HG03060 (cell line): ENCODE data around the gene SPATS2.
"Not testable (repeated sequence)": the region's sequence is repeated elsewhere in the genome, so short reads cannot be mapped to it uniquely, and the experiment has no call there.

Experiments
- ATAC-seq: cut with Tn5 transposase; IDR thresholded peaks from one replicate; pipeline ENCODE4 v1.9.1; 2021; ENCODE audit warnings: low read depth, moderate number of reproducible peaks; ENCODE audit not compliant: unreplicated experiment

Gene SPATS2

DNA sequence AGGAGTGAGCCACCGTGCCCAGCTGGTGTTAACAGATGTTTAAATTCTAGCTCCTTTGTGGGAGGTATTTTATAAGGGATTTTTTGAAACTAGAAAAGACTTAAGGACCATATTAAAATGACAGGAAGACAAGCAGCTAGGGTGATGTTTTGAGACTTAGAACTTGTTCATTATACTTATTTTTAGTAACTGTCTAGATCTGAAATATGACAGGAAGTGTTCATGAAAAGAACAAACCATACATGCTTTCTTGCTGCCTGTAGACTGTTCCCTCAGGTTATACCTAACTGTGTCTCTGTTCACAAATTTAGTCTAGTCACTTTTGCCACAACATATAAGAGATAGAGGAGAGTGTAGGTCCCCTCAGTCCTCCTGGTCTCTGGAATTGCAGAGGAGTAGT lies 134.6 kb downstream of the SPATS2 start:
- ATAC-seq, result no peak

DNA sequence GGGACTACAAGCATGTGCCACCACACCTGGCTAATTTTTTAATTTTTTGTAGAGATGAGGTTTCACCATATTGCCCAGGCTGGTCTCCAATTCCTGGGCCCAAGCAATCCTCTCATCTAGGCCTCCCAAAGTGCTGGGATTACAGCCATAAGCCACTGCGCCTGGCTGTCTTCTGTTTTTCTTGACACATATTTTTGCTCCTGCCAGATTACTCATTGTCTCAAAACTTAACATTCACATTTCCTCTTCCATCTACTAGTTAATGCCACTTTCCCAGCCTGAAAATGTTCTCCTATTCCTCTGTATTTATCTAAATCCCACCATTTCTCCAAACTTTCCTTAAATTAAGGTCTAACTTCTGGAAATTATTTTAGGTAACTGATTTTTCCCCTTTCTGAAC lies 135.3 kb downstream of the SPATS2 start:
- no peak for ATAC-seq

DNA sequence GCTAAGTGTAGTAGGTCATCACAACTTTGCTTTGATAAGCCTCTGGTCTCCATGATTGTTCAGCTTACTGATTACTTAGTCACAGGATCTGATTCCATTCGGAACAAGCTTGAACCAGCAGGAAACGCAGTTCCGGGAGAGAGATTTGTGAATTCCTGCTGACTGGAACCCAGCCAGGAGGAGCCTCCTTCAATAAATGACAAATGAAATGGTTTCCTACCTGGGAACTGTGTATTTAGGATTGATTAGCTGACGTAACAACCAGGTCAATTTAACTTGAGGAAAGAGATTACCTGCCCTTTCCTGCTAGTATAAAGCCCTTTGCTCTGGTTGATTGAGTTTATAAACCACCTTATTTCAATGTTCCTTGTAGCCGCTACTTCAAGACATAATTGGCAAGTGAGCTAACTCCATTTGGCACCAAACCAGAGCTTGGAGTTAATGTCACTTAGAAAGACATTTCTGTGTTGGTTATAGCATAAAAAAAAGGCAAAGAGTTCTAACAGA lies 136.5 kb downstream of the SPATS2 start:
- ATAC-seq, result no peak

DNA sequence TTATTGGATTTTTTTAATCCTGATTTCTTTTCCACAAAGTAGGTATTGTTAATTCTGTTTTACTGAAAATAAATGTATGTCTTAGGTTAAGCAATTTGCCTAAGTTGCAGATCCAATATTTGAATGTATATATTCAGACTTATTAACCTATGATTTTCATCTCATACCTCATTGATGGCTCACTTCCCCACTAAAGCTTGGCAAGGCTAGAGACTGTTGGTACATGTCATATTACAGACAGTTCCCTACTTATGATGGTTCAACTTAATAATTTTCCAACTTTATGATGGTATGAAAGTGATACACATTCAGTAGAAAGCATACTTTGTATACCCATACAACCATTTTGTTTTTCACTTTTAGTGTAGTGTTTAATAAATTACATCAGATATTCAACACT lies 138.4 kb downstream of the SPATS2 start:
- no peak for ATAC-seq

DNA sequence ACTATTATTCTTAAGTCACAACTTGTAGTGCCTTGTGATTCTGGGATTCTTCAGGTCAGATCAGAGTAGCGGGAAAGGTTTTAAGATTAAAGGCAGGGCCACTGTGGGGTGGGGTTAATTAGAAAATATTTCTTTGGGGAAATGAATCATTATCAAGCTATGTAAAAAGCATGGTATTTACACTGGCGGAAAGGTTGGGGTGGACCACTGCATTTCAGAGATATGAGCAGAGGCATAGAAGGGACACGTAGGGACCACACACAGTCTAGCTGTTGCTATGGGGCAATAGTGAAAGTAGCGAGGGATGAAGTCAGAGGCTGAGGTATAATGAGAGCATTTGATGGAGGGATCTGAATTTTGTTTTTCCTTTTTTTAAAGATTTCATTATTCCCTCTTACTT lies 139.9 kb downstream of the SPATS2 start:
- ATAC-seq, result no peak

DNA sequence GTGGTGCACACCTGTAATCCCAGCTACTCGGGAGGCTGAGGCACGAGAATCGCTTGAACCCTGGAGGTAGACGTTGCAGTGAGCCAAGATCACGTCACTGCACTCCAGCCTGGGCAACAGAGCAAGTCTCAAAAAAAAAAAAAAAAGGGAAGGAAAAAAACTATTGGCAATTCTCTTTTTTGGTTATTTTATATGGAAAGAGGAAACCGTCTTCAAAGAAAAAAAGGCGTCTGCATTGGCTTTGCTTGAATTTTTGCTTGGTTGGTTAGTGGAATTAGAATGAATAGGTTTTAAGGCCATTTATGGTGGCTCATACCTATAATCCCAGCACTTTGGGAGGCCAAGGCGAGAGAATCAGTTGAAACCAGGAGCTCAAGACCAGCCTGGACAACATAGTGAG lies 142.4 kb downstream of the SPATS2 start:
- not testable (repeated sequence) for ATAC-seq

DNA sequence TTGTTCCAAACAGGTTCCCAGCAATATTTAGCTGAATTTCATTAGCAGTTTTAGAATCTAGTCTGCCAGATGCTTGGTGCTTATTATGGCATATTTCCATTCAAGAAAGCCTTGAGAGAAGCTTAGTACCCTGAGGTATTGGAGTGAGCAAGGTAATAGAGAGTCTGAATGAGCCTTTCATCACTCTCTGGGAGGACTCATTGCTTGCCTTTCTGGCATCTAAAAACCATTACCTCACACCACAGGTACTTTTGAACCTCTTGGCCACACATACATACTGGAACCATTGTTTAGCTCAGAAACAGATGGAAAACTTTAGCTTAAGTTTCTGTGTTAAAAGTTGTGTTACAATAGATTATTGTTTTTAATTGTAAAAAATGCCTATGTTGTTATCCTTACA lies 144.1 kb downstream of the SPATS2 start:
- ATAC-seq, result no peak

DNA sequence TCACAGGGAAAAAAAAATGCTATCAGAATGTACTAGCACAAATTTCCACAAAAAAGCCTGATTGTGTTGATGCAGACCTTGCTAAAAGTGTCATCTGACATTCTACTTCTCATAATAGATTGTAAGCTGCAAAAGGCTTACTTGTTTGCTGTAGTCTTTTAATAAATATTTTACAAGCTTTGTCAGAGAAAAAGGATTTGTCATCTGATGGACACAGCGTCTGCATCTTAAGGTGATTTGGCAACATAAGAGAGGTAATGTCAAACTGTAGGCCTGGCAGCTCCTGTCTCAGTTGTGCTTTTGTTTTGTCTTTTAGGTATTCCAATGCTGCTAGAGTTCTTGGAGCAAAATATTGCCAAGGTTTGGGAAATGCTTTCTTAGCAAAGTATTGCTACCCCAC lies 145.3 kb downstream of the SPATS2 start:
- no peak for ATAC-seq

DNA sequence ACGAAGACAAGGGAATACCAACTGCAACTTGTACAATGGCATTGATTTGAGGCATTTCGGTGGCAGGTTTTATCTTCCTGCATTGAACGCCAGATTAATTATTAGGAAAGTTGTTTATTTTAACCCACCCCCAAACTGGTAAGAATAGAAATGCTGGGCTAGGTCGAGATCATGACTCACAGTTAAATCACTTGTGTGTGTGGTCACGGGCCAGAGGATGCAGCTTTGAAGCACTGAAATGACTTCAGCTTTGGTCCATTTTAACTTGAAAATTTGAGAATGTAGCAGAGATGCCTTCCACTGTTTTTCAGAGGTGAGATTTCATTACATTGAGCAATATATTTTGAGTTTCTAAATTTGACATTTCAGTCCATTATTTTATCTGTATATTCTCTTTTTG lies 148.0 kb downstream of the SPATS2 start:
- ATAC-seq, result no peak

DNA sequence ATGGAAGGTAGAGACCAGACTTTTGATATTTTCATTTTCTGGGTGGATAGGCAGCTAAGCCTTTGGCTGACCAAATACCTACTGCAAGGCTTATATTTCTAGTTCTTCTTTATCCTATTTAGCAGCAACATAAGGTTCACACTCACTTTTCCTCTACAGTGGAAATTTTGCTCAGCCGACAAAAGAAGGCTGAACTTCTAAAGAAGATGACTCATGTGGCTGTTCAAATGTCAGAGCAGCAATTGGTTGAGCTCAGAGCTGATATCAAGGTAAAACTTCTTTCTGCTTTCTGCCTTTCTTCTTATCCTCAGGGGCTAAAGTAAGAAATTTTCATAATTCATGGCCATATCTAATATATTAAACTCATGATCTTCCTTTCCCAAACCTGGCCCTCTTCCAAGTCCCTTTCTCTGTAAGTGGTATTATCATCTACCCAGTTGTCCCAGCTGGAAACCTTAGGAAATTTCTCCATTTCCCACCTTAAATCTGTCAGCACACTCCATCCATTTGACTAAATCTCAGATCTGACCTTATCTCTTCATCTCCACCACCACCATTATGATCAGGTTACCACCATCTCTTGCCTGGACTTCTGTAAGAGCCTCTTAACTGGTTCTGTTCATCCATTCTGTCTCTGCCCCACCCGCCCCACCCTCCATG lies 151.8 kb downstream of the SPATS2 start:
- ATAC-seq, result no peak

DNA sequence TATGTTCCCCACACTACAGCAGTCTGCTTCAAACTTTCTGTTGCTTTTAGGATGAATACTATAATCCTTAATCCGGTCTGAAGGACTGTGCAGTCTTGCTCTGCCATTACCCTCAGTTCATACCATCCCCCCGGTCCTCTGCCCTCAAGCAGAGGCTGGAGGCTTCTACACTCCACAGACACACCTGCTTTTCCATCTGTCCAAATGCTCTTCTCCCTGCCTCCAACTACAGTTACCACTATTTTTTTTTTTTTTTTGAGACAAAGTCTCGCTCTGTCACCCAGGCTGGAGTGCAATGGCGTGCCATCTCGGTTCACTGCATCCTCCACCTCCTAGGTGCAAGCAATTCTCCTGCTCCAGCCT lies 152.3 kb downstream of the SPATS2 start:
- no peak for ATAC-seq

DNA sequence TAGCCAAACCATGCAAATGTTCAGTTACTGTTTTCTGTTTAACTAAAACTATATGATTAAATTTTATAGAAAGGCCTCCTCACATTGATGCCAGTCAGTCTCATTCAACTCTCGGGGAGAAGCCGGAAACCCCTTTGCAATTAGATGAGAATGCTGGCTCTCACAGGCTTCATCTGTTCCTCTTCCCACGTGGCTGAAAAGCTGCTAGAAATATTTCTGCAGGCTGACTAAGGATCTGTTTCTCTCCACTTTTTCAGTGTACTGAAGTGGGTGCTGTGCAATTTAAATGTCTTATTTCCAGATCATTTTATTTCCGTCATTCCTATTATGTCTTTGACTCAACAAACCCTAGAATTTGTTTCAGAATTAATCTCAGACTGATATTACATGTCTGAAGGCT lies 154.1 kb downstream of the SPATS2 start:
- ATAC-seq, result no peak

DNA sequence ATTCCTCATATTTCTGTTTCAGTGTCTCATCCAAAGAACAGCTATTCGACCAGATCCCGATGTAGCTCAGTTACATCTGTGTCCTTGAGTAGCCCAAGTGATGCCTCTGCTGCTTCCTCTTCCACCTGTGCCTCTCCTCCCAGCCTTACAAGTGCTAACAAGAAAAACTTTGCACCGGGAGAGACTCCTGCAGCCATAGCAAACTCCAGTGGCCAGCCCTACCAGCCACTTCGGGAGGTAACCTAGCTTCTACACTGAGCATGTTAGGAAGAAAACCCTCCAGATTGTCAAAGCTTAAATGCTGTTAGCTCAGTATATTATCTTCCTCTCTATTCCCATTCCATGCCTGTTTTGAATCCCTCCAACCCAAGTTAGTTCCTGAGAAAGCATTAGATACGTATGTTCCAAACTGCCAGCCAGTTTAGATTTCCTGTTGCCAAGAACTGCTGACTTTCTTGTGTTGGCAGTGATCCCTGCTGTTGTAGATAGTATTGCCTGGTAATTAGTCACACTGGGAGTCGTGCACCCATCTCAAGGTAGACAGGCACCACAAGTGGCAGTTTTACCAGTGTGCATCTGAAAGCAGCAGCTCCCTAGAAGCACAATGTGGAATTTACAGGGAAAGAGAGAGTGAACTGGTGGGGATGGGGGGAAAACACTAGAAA lies 157.5 kb downstream of the SPATS2 start:
- ATAC-seq, result no peak

DNA sequence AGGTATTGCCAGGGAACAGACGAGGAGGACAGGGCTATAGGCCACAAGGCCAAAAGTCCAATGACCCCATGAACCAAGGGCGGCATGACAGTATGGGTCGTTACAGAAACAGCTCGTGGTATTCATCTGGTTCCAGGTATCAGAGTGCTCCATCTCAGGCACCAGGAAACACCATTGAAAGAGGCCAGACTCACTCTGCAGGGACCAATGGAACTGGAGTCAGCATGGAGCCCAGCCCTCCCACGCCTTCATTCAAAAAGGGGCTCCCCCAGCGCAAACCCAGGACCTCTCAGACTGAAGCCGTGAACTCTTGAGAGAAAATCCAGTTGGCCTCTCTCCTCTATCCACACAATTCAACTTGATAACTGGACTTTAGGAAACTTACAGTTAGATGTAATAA lies 158.7 kb downstream of the SPATS2 start:
- ATAC-seq, result no peak

DNA sequence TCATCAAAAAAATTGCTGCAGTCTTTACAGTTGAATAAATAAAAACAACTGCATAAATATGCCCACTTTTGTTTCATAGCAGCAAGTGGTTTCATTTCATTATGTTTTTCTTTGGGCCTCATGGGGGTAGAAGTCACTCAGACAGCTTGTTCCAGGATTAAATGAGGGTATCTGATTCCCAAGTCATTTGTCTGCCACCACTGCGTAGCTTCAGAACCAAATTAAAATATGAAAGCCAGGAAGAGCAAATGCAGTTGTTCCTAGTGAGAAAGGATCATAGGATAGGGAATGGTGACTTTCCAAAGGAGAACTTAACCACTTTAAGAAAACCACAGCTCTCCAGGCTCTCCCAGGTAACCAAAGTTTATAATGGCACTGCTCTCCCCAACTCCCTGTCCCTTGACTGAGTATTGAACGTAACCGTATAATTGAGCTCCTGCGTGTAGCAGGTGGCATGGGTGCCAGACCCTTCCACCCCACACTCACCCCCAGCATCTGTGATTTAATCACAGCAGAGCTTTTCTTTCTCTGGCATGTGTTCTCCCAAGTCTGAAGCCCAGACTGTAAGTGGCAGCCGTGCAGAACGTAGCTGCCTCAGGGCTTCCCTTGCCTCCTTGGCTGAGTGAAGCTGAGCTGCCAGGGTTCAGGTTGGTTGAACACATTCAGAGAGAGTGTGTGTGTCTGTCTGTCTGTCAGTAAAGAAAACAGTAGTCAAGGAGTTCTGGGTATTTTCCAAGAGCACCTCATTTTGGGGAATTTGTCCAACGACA lies 160.3 kb downstream of the SPATS2 start:
- no peak for ATAC-seq

DNA sequence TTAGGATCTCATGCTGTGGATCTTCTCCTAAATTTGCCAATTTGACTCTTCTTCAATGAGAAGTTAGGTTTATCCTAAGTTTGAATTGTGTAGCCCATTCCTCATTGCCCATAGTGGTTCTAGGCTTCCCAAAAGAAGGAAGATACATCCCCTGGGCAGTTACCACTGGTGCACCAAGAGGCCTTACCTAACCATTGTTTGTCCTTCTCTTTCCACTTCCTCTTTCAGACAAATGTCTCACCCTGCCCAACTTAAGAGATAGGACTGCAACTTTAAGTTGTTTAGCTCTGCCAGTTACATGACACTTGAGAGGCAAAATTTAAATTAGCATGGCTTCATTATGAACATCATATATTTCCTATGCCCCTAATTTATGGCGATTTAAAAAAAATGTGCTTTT lies 162.2 kb downstream of the SPATS2 start:
- no peak for ATAC-seq

DNA sequence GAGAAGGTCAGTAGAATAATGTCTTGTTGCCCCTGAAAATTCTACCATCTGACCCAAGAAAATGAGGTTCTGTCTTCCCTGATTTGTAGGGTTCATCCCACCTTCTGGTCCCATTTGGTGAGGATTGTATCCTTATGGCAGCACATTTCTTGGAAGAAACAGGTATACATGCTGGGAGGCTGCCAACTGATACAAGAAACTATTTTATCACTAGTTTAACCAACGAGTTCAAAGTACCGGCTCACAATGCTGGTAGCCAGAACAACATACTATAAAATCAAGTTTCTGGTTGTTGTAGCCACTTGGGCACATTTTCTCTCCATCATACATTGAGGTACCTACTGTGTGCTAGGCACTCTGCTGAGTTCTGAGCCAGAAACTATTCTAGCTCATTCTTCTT lies 164.5 kb downstream of the SPATS2 start:
- ATAC-seq, result no peak

DNA sequence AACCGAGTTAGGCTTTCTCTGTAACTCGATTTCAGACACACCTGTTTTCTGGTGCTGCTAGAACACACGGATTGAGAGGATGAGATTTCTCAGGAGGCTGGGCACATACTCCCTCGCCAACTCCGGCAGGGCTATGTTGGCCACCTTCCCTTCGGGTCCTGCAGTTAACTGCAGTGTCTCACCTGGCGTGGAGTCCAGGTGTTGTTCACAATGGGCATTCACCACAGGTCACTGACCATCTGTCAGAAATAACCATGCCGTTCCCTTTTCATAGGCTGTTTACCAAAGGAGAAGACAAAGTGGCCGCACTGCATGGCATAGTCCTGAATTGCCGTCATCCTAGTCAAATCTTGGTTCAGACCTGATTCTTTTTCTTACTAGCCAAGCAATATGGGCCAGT lies 166.1 kb downstream of the SPATS2 start:
- no peak for ATAC-seq

DNA sequence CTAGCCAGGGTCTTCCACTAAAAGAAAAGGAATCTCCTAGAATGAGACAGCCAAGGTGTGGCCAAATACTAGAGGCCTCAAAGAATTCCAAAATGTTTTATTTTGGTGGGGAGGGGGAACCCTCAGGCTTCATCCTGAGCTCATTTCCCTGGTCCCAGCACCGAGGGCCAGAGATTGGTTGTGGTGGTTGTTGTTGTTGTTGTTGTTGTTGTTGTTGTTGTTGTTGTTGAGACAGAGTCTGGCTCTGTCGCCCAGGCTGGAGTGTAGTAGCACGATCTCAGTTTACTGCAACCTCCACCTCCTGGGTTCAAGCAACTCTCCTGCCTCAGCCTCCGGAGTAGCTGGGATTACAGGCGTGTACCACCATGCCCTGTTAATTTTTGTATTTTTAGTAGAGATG lies 166.9 kb downstream of the SPATS2 start:
- not testable (repeated sequence) for ATAC-seq

DNA sequence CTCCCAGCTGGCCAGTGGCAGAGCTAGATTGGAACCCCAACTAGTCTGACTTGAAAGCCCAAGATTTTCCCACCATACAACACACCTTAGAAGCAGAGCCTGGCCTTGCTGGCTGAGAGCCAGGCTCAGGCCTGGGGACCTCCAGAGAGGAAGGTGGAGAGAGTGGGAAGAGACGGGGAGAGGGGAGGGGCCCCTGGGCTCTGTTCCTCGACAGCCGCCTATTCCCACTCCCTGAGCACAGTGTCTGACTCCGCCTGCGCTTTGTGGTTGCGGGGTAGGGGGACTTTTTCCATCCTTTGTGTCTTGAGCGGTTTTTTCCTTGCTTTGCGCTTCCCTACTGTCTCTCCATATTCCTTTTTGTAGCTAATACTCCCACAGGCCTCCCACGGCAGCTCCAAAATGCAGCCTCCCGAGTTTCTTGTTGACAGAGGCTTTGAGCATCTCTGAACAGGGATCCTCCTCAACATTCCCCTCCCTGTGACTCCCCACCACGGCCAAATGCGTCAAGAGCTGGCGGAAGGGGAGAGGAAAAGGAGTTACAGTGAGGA lies 167.5 kb downstream of the SPATS2 start:
- ATAC-seq, result no peak

DNA sequence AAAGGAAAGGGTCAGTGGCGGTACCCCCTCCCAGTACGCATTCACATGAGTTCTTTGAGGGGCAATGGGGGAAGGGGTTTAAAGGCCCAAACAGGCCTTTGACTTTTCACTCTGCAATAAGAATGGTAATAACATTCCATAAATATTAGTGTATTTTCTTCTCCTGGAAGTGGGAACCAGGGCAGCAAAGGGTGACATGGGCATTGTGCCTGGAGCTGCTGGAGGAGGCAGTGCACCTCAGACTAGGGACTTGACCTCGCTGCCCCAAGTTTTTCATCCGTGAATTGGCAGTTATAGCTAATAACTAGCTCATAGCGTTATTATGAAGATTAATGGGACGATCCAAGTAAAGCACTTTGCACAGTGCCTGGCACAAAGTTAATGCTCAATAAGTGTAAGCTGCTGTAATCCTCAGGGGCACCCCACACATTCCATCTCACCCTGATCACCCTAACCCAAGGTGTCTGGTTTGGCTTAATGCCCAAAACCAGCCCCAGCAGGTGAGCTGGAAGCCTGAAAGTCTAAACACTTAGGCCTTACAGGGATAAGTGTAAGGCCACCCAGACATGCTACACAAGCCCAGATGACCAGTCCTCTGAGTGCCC lies 168.8 kb downstream of the SPATS2 start:
- no peak for ATAC-seq
